SK-N-MC (cell line): ENCODE data around the gene MYO7A.

Experiments
- DNase-seq: peaks from one replicate; pipeline ENCODE4 v3.0.0-alpha.2; 2011; ENCODE audit warnings: low read depth, low spot score
- H3K27ac ChIP-seq: fragments of 200-600 bp; sonication (generic); 2 replicates; pipeline ENCODE4 v1.5.1; 2016; ENCODE audit warnings: mixed run types
- H3K36me3 ChIP-seq: fragments of 200-600 bp; sonication (generic); 2 replicates; pipeline ENCODE4 v1.6.1; 2017; ENCODE audit warnings: antibody characterized with exemption, low read length, mixed read lengths; ENCODE audit not compliant: insufficient read depth
- H3K4me3 ChIP-seq: fragments of 200-600 bp; sonication (generic); 2 replicates; pipeline ENCODE4 v1.5.1; 2016
- H3K9ac ChIP-seq: fragments of 200-600 bp; sonication (generic); 2 replicates; pipeline ENCODE4 v1.8.0; 2017; ENCODE audit warnings: mixed run types, mixed read lengths; ENCODE audit not compliant: insufficient read length
- H3K9me3 ChIP-seq: fragments of 200-600 bp; sonication (generic); 2 replicates; pipeline ENCODE4 v1.6.1; 2017; ENCODE audit warnings: low read depth, mild to moderate bottlenecking, antibody characterized with exemption, low read length, moderate library complexity, mixed read lengths
- EZH2 ChIP-seq: fragments of 200-600 bp; sonication (generic); IDR thresholded peaks from one replicate; pipeline ENCODE4 v1.6.1; 2017; ENCODE audit warnings: antibody characterized with exemption
- FOXP2 ChIP-seq: optimal IDR thresholded peaks from 2 replicates; pipeline ENCODE3; 2011; ENCODE audit warnings: mild to moderate bottlenecking, moderate library complexity; ENCODE audit not compliant: insufficient read depth; ENCODE audit errors: extremely low read length, control extremely low read depth
- POLR2AphosphoS5 ChIP-seq: IDR thresholded peaks from 2 replicates; pipeline ENCODE4 v1.6.1; 2012; ENCODE audit warnings: mild to moderate bottlenecking, low read depth, low read length, borderline replicate concordance

MYO7A gene

DNA sequence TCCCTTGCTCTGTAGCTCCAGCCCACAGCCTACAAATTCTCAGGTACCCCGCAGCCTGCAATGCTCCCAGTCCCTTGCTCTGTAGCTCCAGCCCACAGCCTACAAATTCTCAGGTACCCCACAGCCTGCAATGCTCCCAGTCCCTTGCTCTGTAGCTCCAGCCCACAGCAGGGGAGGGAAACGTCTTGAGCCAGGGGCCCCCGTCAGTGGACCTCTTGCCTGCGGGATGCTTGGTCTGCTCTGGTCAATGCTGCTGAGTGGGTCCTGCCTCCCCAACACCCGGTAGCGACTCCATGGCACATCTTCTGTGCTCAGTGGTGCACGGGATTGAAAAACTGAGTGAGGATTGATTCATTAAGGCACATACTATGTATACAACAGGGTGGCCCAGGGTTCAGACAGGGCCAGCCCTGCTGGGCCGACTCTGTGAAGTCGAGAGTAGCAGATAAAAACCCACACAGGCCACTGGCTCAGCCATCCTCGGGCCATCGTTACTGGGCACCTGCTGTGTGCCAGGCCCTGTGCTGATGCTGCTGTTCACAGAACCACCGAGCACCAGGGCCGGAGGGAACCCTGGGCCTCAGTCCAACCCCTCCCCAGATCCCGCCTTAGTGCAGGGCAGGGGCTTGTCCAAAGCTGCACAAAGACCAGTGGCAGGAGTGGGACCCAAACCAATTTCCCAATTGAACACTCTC, 69.7 kb downstream of the MYO7A start:
- DNase-seq = no peak
- no peak for TF ChIP-seq POLR2AphosphoS5
- no peak for TF ChIP-seq EZH2
- no peak for TF ChIP-seq FOXP2

DNA sequence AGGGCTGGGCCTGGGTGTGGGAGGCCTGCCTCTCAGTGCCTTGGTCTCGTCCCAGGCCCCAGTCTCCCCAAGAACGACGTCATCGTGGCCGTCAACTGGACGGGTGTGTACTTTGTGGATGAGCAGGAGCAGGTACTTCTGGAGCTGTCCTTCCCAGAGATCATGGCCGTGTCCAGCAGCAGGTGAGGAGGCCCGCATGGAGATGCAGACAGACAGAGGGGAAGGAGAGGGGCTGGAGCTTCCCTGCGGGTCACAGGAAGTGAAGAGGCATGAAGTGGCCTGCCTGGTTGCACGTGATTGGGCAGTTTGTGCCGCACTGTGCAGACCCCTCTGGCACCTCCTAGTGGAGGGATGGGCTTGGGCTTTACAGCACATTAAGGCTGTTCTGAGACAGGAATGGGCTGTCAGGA, 70.4 kb downstream of the MYO7A start:
- no peak overlapping the region for H3K27ac ChIP-seq
- H3K36me3 ChIP-seq = no peaks in the 10 kb centered on the region
- no peak for DNase-seq
- TF ChIP-seq EZH2 = no peak
- TF ChIP-seq POLR2AphosphoS5 = no peak
- TF ChIP-seq FOXP2 = no peak
- H3K9ac ChIP-seq = no peak overlapping the region
- H3K9me3 ChIP-seq = no peaks in the 10 kb centered on the region
- no peak overlapping the region for H3K4me3 ChIP-seq

More for the DNA sequence above, 69.7 kb downstream of the MYO7A start:
- no peak overlapping the region for H3K27ac ChIP-seq
- no peak overlapping the region for H3K4me3 ChIP-seq
- H3K36me3 ChIP-seq = no peaks in the 10 kb centered on the region
- H3K9me3 ChIP-seq = no peaks in the 10 kb centered on the region
- H3K9ac ChIP-seq = no peak overlapping the region

DNA sequence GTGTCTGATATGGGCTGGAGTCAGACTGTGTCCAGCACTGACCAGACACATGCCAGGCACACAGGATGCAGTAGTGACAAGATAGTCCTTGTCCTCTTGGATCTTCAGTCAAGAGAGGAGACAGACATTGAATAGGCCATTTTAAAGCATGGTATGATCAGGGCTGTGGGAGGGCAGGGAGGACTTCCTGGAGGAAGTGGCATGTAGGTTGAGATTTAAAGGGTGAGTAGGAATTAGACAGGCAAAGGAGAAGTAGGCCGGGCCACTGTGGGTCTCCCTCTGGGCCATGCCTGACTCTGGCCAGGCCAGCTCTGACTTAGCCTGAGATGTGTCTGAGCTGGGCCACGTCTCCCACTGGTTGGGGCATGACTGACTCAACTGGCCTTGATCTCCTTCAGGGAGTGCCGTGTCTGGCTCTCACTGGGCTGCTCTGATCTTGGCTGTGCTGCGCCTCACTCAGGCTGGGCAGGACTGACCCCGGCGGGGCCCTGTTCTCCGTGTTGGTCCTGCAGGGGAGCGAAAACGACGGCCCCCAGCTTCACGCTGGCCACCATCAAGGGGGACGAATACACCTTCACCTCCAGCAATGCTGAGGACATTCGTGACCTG, 71.2 kb downstream of the MYO7A start:
- TF ChIP-seq POLR2AphosphoS5 = no peak
- no peak for DNase-seq
- no peak overlapping the region for H3K9ac ChIP-seq

DNA sequence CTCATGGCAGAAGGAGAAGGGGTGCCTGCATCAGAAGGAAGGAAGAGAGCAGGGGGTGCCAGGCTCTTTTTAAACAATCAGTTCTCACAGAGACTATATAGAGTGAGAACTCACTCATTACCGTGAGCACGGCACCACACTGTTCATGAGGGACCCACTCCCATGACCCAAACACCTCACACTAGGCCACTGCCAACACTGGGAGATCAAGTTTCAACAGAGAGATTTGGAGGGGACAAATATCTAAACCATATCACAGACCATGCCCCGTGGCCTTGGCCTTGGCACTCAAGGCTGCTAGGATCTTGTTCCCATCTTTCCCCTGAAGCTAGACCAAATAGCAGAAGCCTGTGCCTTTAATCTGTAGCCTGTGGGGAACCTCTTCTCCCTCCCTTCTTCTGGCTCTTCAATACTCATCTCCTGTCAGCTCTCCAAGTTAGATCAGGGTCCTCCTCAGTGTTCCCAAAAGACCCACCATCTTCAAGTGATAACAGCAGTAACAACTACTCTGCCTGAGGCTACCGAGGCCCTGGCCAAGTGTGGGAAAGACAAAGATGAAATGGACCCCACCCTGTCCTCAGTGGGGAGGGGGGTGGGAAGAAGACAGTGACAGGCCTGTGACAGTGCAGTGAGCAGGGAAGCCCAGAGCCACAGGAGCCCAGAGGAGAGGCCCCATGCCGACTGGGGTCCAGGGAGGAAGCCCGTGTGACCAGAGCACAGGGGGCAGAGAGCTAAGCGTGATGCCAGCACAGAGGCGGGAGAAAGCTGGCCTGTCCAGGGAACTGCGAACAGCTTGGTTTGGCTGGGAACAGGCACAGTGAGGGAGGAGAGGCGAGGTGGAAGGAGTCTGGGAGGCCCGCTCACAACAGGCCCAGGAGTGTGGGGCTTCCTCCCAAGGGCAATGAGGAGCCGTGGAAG, 72.6 kb downstream of the MYO7A start:
- H3K27ac ChIP-seq = no peak overlapping the region
- no peak for TF ChIP-seq FOXP2
- TF ChIP-seq POLR2AphosphoS5 = no peak
- TF ChIP-seq EZH2 = no peak
- no peaks in the 10 kb centered on the region for H3K9me3 ChIP-seq
- H3K4me3 ChIP-seq = no peak overlapping the region
- DNase-seq = no peak
- H3K9ac ChIP-seq = no peak overlapping the region
- no peaks in the 10 kb centered on the region for H3K36me3 ChIP-seq

More for the DNA sequence above, 71.2 kb downstream of the MYO7A start:
- Histone ChIP-seq H3K9me3 (no peaks in the 10 kb centered on the region), H3K4me3 (no peak overlapping the region), H3K27ac (no peak overlapping the region), H3K36me3 (no peaks in the 10 kb centered on the region)

DNA sequence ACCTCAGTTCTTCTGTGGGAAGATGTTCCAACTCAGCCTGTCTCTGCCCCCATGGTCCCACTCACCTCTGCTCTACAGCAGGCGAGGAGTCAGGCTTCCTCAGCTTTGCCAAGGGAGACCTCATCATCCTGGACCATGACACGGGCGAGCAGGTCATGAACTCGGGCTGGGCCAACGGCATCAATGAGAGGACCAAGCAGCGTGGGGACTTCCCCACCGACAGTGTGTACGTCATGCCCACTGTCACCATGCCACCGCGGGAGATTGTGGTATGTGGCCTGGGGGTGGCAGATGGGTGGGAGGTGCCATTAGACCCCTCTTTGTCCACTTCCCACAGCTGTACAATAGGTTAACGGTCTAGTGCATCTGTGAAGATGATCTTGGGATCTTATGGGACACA, 73.3 kb downstream of the MYO7A start:
- TF ChIP-seq FOXP2 (no peak), EZH2 (no peak), POLR2AphosphoS5 (no peak)
- no peak for DNase-seq
- Histone ChIP-seq H3K36me3 (no peaks in the 10 kb centered on the region), H3K27ac (no peak overlapping the region), H3K9ac (no peak overlapping the region), H3K4me3 (no peak overlapping the region), H3K9me3 (no peaks in the 10 kb centered on the region)

DNA sequence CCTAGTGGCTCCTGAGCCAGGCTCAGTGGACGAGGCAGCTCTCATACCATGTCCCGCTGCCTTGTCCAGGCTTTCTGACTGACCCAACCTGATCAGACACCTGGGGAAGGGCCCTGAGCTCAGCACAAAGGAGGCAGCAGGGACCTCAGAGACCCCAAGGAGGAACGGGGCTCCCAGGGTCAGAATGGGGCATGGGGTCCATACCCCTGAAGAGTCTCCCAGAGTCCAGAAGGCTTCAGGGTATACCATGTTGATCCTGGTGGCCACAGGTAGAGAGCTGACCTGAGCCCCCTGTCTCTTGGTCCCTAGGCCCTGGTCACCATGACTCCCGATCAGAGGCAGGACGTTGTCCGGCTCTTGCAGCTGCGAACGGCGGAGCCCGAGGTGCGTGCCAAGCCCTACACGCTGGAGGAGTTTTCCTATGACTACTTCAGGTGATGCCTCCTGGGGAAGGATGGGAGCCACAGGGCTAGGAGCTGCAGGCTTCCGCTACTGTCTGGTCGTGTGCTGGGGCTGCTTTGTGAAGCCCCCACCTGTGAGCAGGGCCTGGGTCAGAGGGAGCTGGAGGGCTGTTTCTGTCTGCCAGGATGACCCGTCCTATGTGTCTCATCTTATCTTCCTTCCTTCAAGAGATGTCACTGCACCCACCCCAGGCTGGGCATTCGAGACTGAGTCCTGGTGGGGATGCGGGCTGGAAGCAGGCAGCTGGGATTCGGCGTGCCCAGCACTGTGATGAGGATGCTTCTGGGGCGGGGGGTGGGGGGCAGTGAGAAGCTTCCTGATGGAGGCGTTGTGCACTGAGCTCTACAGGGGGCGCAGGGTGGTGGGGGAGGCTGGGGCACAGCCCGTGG, 74.2 kb downstream of the MYO7A start:
- H3K9ac ChIP-seq = no peak overlapping the region
- H3K27ac ChIP-seq = no peak overlapping the region
- no peaks in the 10 kb centered on the region for H3K9me3 ChIP-seq
- no peaks in the 10 kb centered on the region for H3K36me3 ChIP-seq
- no peak for TF ChIP-seq FOXP2
- TF ChIP-seq EZH2 = no peak
- TF ChIP-seq POLR2AphosphoS5 = no peak
- no peak overlapping the region for H3K4me3 ChIP-seq
- DNase-seq = no peak

DNA sequence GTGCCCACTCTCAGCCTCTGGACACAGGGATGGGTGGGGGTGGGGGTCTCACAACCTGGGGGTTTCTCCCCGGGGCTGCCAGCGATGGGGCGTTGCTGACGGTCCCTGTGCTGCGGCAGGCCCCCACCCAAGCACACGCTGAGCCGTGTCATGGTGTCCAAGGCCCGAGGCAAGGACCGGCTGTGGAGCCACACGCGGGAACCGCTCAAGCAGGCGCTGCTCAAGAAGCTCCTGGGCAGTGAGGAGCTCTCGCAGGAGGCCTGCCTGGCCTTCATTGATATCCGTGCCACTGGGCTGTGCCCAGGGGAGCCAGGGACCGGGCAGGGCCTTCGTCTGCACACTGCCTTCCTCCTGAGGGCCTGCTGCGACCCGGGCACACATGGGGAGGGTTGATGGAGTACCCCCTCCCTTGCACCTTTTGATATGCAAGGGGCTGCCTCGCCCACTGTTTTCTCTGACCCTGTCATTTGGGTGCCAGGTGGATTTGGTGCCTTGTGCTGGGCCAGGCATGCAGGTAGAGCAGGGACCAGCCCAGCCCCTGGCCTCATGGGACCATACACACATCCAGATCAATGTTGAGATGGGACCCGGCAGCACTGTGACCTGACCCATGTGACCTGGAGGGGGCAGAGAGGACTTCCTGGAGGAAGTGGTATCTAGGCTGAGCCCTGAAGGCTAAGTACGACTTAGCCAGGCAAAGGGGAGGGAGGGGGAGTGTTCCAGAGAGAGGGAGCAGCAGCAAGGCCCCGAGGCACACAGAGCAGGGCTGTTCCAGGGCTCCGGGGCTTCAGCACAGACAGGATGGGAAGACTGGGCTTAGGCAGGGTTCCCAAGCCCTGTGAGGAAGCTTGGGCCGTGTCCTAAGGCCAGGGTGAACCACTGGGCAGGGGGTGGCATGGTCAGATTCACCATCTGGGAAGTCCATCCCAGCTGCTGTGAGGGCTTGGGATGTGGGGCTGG, 75.2 kb downstream of the MYO7A start:
- Histone ChIP-seq H3K9me3 (no peaks in the 10 kb centered on the region), H3K4me3 (no peak overlapping the region), H3K36me3 (no peaks in the 10 kb centered on the region), H3K27ac (no peak overlapping the region), H3K9ac (no peak overlapping the region)
- no peak for DNase-seq
- TF ChIP-seq FOXP2 (no peak), POLR2AphosphoS5 (no peak), EZH2 (no peak)
